IMR-90 (cell line): ENCODE measurements around the gene RHOU. TPM values are rescaled to one million over a fixed set of nuclear protein-coding genes. Genes with fewer than 3 reads are reported as not detected.

Source experiments
- ATAC-seq: fragments of 200-7000 bp; cut with Tn5 transposase; 2 replicates; pipeline ENCODE4 v1.9.1; 2020; ENCODE audit warnings: low read depth, mild to moderate bottlenecking, moderate library complexity
- BruUV-seq: library from RNA; stranded (reverse); fragments of 400-500 nt; replicated peaks from 2 replicates; lab custom pipeline; 2021; lab: Mats Ljungman, UMichigan
- CTCF ChIA-PET: fragments of 300-600 bp; formaldehyde crosslinking; extraction: SDS; loops from one replicate; lab custom pipeline; 2021; ENCODE audit warnings: antibody characterized with exemption; lab: Yijun Ruan, JAX
- POLR2A ChIA-PET: fragments of 300-600 bp; sonication (Branson Sonifier 250); formaldehyde crosslinking; loops from one replicate; lab custom pipeline; 2022; ENCODE audit warnings: antibody characterized with exemption; ENCODE audit not compliant: unreplicated experiment; lab: Charles Lee
- DNase-seq: peaks from one replicate; pipeline ENCODE4 v3.0.0; 2013
- H2AFZ ChIP-seq: replicated peaks from 2 replicates; pipeline ENCODE3; 2013; ENCODE audit warnings: low read length, mild to moderate bottlenecking; ENCODE audit not compliant: poor library complexity
- H2AK5ac ChIP-seq: 2 replicates; pipeline ENCODE4 v1.6.1; 2013; ENCODE audit warnings: low read depth, low read length, inconsistent platforms
- H2AK9ac ChIP-seq: replicated peaks from 2 replicates; pipeline ENCODE3; 2013; ENCODE audit warnings: mild to moderate bottlenecking, low read depth, low read length, moderate library complexity; ENCODE audit not compliant: poor library complexity
- H2BK120ac ChIP-seq: 2 replicates; pipeline ENCODE4 v1.6.1; 2013; ENCODE audit warnings: low read depth, low read length, inconsistent platforms
- H2BK15ac ChIP-seq: 3 replicates; pipeline ENCODE4 v1.6.1; 2013; ENCODE audit warnings: low read depth, low read length, inconsistent platforms
- H2BK20ac ChIP-seq: 2 replicates; pipeline ENCODE4 v1.6.1; 2013; ENCODE audit warnings: low read depth, mild to moderate bottlenecking, inconsistent platforms, low read length, moderate library complexity
- H2BK5ac ChIP-seq: 2 replicates; pipeline ENCODE4 v1.6.1; 2013; ENCODE audit warnings: mild to moderate bottlenecking, low read depth, low read length, inconsistent platforms; ENCODE audit not compliant: poor library complexity, severe bottlenecking
- H3K14ac ChIP-seq: replicated peaks from 2 replicates; pipeline ENCODE4 v1.6.1; 2013; ENCODE audit warnings: low read depth, low read length, inconsistent platforms
- H3K18ac ChIP-seq: 2 replicates; pipeline ENCODE4 v1.6.1; 2013; ENCODE audit warnings: low read depth, low read length, control low read depth
- H3K23ac ChIP-seq: 2 replicates; pipeline ENCODE4 v1.6.1; 2013; ENCODE audit warnings: low read depth, low read length, inconsistent platforms
- H3K27ac ChIP-seq: 2 replicates; pipeline ENCODE4 v1.5.1; 2013; ENCODE audit warnings: mild to moderate bottlenecking, control low read depth, low read length; ENCODE audit not compliant: insufficient read depth
- H3K27me3 ChIP-seq: 2 replicates; pipeline ENCODE4 v1.6.1; 2013; ENCODE audit warnings: low read length; ENCODE audit not compliant: control insufficient read depth, insufficient read depth
- H3K36me3 ChIP-seq: 2 replicates; pipeline ENCODE4 v1.6.1; 2013; ENCODE audit warnings: low read length, mixed read lengths; ENCODE audit not compliant: control insufficient read depth, insufficient read depth
- H3K4ac ChIP-seq: 2 replicates; pipeline ENCODE4 v1.6.1; 2013; ENCODE audit warnings: low read depth, low read length, inconsistent platforms
- H3K4me1 ChIP-seq: 2 replicates; pipeline ENCODE4 v1.6.1; 2013; ENCODE audit warnings: low read length, mixed read lengths; ENCODE audit not compliant: control insufficient read depth, insufficient read depth
- H3K4me2 ChIP-seq: 2 replicates; pipeline ENCODE4 v1.6.1; 2013; ENCODE audit warnings: low read depth, mild to moderate bottlenecking, control low read depth, low read length, moderate library complexity
- H3K4me3 ChIP-seq: 2 replicates; pipeline ENCODE4 v1.5.1; 2013; ENCODE audit warnings: low read depth, mild to moderate bottlenecking, control low read depth, low read length, moderate library complexity; ENCODE audit not compliant: insufficient read depth
- H3K56ac ChIP-seq: 2 replicates; pipeline ENCODE4 v1.6.1; 2013; ENCODE audit warnings: low read length, inconsistent platforms; ENCODE audit not compliant: insufficient read depth; ENCODE audit errors: extremely low read depth
- H3K79me1 ChIP-seq, 2 experiments: 2 replicates each; pipeline ENCODE4 v1.6.1; 2013; ENCODE audit warnings: low read length in 2 of 2, inconsistent platforms in 1 of 2, low read depth in 1 of 2
- H3K9ac ChIP-seq: 2 replicates; pipeline ENCODE4 v1.6.1; 2013; ENCODE audit warnings: low read depth, low read length, control low read depth
- H3K9me1 ChIP-seq: 2 replicates; pipeline ENCODE4 v1.6.1; 2013; ENCODE audit warnings: low read length, inconsistent platforms; ENCODE audit not compliant: insufficient read depth
- H3K9me3 ChIP-seq: 2 replicates; pipeline ENCODE4 v1.6.1; 2013; ENCODE audit warnings: low read length; ENCODE audit not compliant: control insufficient read depth, insufficient read depth
- H4K20me1 ChIP-seq: 2 replicates; pipeline ENCODE4 v1.6.1; 2013; ENCODE audit warnings: low read length, inconsistent platforms; ENCODE audit not compliant: insufficient read depth
- H4K5ac ChIP-seq: 2 replicates; pipeline ENCODE4 v1.6.1; 2013; ENCODE audit warnings: mild to moderate bottlenecking, low read depth, low read length, control low read depth
- H4K8ac ChIP-seq, 2 experiments: 2 replicates each; pipeline ENCODE4 v1.6.1; 2013; ENCODE audit warnings: low read depth in 2 of 2, low read length in 2 of 2, control low read depth in 1 of 2, inconsistent platforms in 1 of 2
- H4K91ac ChIP-seq: 2 replicates; pipeline ENCODE4 v1.6.1; 2013; ENCODE audit warnings: low read depth, low read length, inconsistent platforms; ENCODE audit not compliant: insufficient read depth
- BHLHE40 ChIP-seq: fragments of 150-350 bp; IDR thresholded peaks from 2 replicates; pipeline ENCODE4 v1.6.1; 2016; ENCODE audit warnings: mild to moderate bottlenecking, low read depth, low read length
- RCOR1 ChIP-seq: IDR thresholded peaks from 2 replicates; pipeline ENCODE4 v1.6.1; 2012; ENCODE audit warnings: mild to moderate bottlenecking, low read length, improper control_type of control experiment; ENCODE audit not compliant: insufficient replicate concordance
- SMC3 ChIP-seq: fragments of 150-350 bp; IDR thresholded peaks from 2 replicates; pipeline ENCODE4 v1.6.1; 2016; ENCODE audit warnings: low read depth, mild to moderate bottlenecking, antibody characterized with exemption, low read length, moderate library complexity
- WGBS, 2 experiments: methylation state at CpG; one replicate each; pipeline versions ENCODE4 v1.1.5 to v1.1.7; 2013; ENCODE audit warnings: missing lambda C conversion rate in 2 of 2; ENCODE audit not compliant: insufficient read length in 1 of 2; ENCODE audit errors: extremely low coverage in 2 of 2; 5-methylcytosine and 5-hydroxymethylcytosine counted together
- dilution Hi-C: fragments of 300-500 bp; cut with HindIII; formaldehyde crosslinking; loops from one replicate; pipeline ENCODE4 v1.14.3; 2018; ENCODE audit warnings: low sequenced_read_pairs; ENCODE audit not compliant: unreplicated experiment
- in situ Hi-C: fragments of 300-500 bp; cut with MboI; formaldehyde crosslinking; loops from 3 replicates; pipeline ENCODE4 v1.14.3; 2019; ENCODE audit warnings: low sequenced_read_pairs, inconsistent platforms, mixed read lengths
- intact Hi-C: fragments of 100-400 bp; cut with micrococcal nuclease; formaldehyde crosslinking; loops from 2 replicates; pipeline ENCODE4 v1.10.0; 2022
- polyA plus RNA-seq, 3 experiments: library from polyadenylated mRNA; depleted of rRNA; stranded (reverse); fragments of >200 nt; gene quantifications; 2 replicates each; pipeline ENCODE4 v1.2.3, GENCODE V29; 2012; ENCODE audit warnings: low replicate concordance in 1 of 3
- total RNA-seq: library from RNA; depleted of rRNA; stranded (reverse); fragments of >200 nt; gene quantifications from 2 replicates; pipeline ENCODE4 v1.2.3, GENCODE V29; 2012

The RHOU gene
- total and polyA plus RNA-seq, 2 of the 4 experiments (the other 2 are of a cell fraction) = 0.44 to 0.72 TPM

GRCh38 chr1:228748431-228748830 lies 13.2 kb downstream of the RHOU start:
- no peaks in the 10 kb centered on the region for H3K79me1 ChIP-seq
- CTCF ChIA-PET = no interaction called here
- in situ Hi-C loops = no loop called here

More at GRCh38 chr1:228748431-228748830, 13.2 kb downstream of the RHOU start:
- H3K36me3 ChIP-seq = peaks cover 17% of the 10 kb centered on the region
- ATAC-seq (no peak), DNase-seq (no peak)
- no peak overlapping the region for H2BK15ac ChIP-seq
- H3K4me1 ChIP-seq = no peaks in the 10 kb centered on the region
- dilution Hi-C loops (no loop called here), intact Hi-C loops (no loop called here)
- H3K4me2 ChIP-seq = no peak overlapping the region
- no peak overlapping the region for H2AK9ac ChIP-seq
- H3K18ac ChIP-seq = no peak overlapping the region
- H2AK5ac ChIP-seq = no peak overlapping the region
- no peak overlapping the region for H4K91ac ChIP-seq
- BruUV-seq = no TSS peak
- H2BK120ac ChIP-seq = no peak overlapping the region
- H3K9ac ChIP-seq = no peak overlapping the region
- H3K27ac ChIP-seq = no peak overlapping the region
- no peak overlapping the region for H3K4me3 ChIP-seq
- TF ChIP-seq BHLHE40 (no peak), RCOR1 (no peak), SMC3 (no peak)
- H4K5ac ChIP-seq = no peak overlapping the region
- no peaks in the 10 kb centered on the region for H3K9me1 ChIP-seq
- no CpG with 5 or more reads among the region's 3 CpGs for WGBS, 2 experiments
- H2AFZ ChIP-seq = no peak overlapping the region
- H3K9me3 ChIP-seq = no peaks in the 10 kb centered on the region
- H3K14ac ChIP-seq = no peak overlapping the region
- no peak overlapping the region for H3K4ac ChIP-seq
- POLR2A ChIA-PET = no interaction called here
- no peak overlapping the region for H3K23ac ChIP-seq
- H3K27me3 ChIP-seq = peaks cover 14% of the 10 kb centered on the region
- H4K8ac ChIP-seq = no peak overlapping the region
- H2BK5ac ChIP-seq = no peak overlapping the region
- no peak overlapping the region for H2BK20ac ChIP-seq
- H4K20me1 ChIP-seq = no peaks in the 10 kb centered on the region
- H3K56ac ChIP-seq = no peak overlapping the region
